Neural progenitor cell (in vitro differentiated cells): Measurements from ENCODE around the gene C19orf25.

Experiments
- EZH2 ChIP-seq: fragments of 200-600 bp; sonication (generic); IDR thresholded peaks from 2 replicates; pipeline ENCODE4 v1.6.1; 2017; ENCODE audit warnings: antibody characterized with exemption, mild to moderate bottlenecking, moderate library complexity
- EZH2phosphoT487 ChIP-seq: fragments of 200-600 bp; sonication (generic); IDR thresholded peaks from 2 replicates; pipeline ENCODE4 v1.6.1; 2017; ENCODE audit warnings: antibody characterized with exemption
- TF ChIP-seq, protein P1 (sequence below): fragments of 200-600 bp; sonication (generic); IDR thresholded peaks from 2 replicates; pipeline ENCODE4 v1.5.1; 2017; ENCODE audit warnings: antibody characterized with exemption, mild to moderate bottlenecking

DNA sequence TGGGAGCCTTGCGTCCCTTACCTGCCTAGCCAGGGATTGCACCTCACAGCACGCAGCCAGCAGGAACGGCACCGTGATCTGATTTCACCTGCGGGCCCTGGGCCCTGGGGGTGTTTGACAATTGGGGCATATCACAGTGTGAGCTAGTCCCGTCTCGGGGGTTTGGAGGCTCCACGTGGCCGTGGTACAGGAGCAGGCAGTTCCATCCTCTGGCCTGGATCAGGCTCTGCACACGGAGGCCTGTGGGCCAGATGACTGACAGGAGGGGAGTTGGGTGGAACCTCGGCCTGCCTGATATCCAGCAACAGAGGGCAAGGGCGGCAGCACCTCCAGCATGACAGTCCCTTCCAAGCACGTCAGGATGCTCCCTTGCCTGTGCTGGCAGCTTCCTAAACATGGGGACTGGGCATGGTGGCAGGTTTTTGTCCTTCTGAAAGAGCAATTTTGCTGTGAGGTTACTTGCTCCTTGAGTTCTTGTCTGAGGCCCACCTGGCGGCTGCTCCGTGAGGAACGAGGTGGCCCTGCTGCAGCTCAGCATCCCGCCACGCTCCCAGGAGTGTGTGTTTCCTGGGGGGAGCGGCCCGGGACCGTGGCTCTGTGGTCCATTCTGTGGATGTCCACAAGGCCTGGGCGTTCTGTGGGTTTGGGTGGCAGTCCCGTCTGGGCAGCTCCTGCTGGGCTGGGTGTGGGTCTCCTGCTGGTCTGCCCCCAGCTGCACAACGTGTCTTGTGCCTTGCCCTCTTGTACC lies 47.1 kb downstream of the C19orf25 start:
- TF ChIP-seq EZH2 (no peak), EZH2phosphoT487 (no peak)
- TF ChIP-seq, protein P1, sequence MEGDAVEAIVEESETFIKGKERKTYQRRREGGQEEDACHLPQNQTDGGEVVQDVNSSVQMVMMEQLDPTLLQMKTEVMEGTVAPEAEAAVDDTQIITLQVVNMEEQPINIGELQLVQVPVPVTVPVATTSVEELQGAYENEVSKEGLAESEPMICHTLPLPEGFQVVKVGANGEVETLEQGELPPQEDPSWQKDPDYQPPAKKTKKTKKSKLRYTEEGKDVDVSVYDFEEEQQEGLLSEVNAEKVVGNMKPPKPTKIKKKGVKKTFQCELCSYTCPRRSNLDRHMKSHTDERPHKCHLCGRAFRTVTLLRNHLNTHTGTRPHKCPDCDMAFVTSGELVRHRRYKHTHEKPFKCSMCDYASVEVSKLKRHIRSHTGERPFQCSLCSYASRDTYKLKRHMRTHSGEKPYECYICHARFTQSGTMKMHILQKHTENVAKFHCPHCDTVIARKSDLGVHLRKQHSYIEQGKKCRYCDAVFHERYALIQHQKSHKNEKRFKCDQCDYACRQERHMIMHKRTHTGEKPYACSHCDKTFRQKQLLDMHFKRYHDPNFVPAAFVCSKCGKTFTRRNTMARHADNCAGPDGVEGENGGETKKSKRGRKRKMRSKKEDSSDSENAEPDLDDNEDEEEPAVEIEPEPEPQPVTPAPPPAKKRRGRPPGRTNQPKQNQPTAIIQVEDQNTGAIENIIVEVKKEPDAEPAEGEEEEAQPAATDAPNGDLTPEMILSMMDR, result no peak
